ENCODE results near the gene LMAN2L. TPM values are rescaled to one million over a fixed set of nuclear protein-coding genes. Genes with fewer than 3 reads are reported as not detected.

LMAN2L gene
- polyA plus RNA-seq, 3 donors, result 7.9 to 22.4 (median 16.6) TPM

GRCh38 chr2:96758987-96759386 is 19.1 kb upstream of the LMAN2L start:
- peaks cover 16% of the 10 kb centered on the region for H4K20me1 ChIP-seq (ENCODE audit: insufficient read depth, low read length)
- no peak overlapping the region for H3K4me2 ChIP-seq (replicated peaks; ENCODE audit: extremely low read depth, low read length, poor library complexity, severe bottlenecking)
- Mint-ChIP-seq H3K4me1 (peaks cover 36% of the 10 kb centered on the region), H3K36me3 (no peaks in the 10 kb centered on the region), H3K27ac (peak overlapping the region in 1 of 7 donors; percentile 6), H3K4me3 (no peak overlapping the region), H3K9me3 (peaks cover 0 to 3% (median 0%) of the 10 kb centered on the region in 7 donors), H3K27me3 (ENCODE audit: low read depth in 3 of 3) (peaks cover 4 to 9% (median 4%) of the 10 kb centered on the region in 3 donors)
- H3K36me3 ChIP-seq (replicated peaks in 1 of 2; ENCODE audit: control insufficient read depth in 1 of 2, insufficient read depth in 2 of 2, low read length in 2 of 2), result no peaks in the 10 kb centered on the region
- 63% methylated on average over 3 of the region's 3 CpGs for WGBS (ENCODE audit: insufficient coverage)
- H3K4me3 ChIP-seq (replicated peaks in 1 of 3; ENCODE audit: low read depth in 2 of 3, low read length in 3 of 3), result no peak overlapping the region
- H3K9me3 ChIP-seq (replicated peaks in 1 of 2; ENCODE audit: control insufficient read depth in 1 of 2, insufficient read depth in 1 of 2, low read length in 2 of 2), result no peaks in the 10 kb centered on the region
- H3K79me2 ChIP-seq (ENCODE audit: insufficient read depth, low read length), result peaks cover 9% of the 10 kb centered on the region
- no peak overlapping the region for H3K27ac ChIP-seq (ENCODE audit: low read depth in 1 of 2, low read length in 2 of 2)
- no peak overlapping the region for H3K9ac ChIP-seq (ENCODE audit: insufficient read depth, low read length, poor library complexity, severe bottlenecking)
- H3K27me3 ChIP-seq (ENCODE audit: control insufficient read depth in 2 of 2, insufficient read depth in 2 of 2, low read length in 2 of 2), result peaks cover 0 to 4% of the 10 kb centered on the region in 2 donors
- TF ChIP-seq, protein P1, sequence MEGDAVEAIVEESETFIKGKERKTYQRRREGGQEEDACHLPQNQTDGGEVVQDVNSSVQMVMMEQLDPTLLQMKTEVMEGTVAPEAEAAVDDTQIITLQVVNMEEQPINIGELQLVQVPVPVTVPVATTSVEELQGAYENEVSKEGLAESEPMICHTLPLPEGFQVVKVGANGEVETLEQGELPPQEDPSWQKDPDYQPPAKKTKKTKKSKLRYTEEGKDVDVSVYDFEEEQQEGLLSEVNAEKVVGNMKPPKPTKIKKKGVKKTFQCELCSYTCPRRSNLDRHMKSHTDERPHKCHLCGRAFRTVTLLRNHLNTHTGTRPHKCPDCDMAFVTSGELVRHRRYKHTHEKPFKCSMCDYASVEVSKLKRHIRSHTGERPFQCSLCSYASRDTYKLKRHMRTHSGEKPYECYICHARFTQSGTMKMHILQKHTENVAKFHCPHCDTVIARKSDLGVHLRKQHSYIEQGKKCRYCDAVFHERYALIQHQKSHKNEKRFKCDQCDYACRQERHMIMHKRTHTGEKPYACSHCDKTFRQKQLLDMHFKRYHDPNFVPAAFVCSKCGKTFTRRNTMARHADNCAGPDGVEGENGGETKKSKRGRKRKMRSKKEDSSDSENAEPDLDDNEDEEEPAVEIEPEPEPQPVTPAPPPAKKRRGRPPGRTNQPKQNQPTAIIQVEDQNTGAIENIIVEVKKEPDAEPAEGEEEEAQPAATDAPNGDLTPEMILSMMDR (IDR thresholded peaks at IDR 0.05), result no peak
- intact Hi-C loops (cut with micrococcal nuclease), result no loop called here
- H2AFZ ChIP-seq (ENCODE audit: insufficient read depth, low read depth, low read length, poor library complexity, severe bottlenecking), result no peak overlapping the region
- peaks cover 37% of the 10 kb centered on the region in 2 donors for H3K4me1 ChIP-seq (ENCODE audit: control insufficient read depth in 1 of 2, insufficient read depth in 2 of 2, low read length in 2 of 2)
- no peak for DNase-seq

- TF ChIP-seq, protein P1 (IDR thresholded peaks at IDR 0.05), result no peak
- no peaks in the 10 kb centered on the region for H3K9me3 ChIP-seq (replicated peaks in 1 of 2; ENCODE audit: control insufficient read depth in 1 of 2, insufficient read depth in 1 of 2, low read length in 2 of 2)
- Mint-ChIP-seq H3K27me3 (ENCODE audit: low read depth in 3 of 3) (peaks cover 4 to 9% (median 4%) of the 10 kb centered on the region in 3 donors), H3K4me3 (no peak overlapping the region), H3K9me3 (peaks cover 0 to 3% (median 0%) of the 10 kb centered on the region in 7 donors), H3K4me1 (peaks cover 22% of the 10 kb centered on the region), H3K27ac (no peak overlapping the region), H3K36me3 (no peaks in the 10 kb centered on the region)
- no peak overlapping the region for H3K9ac ChIP-seq (ENCODE audit: insufficient read depth, low read length, poor library complexity, severe bottlenecking)
- H2AFZ ChIP-seq (ENCODE audit: insufficient read depth, low read depth, low read length, poor library complexity, severe bottlenecking), result no peak overlapping the region
- no peak overlapping the region for H3K27ac ChIP-seq (ENCODE audit: low read depth in 1 of 2, low read length in 2 of 2)
- WGBS (ENCODE audit: insufficient coverage), result 94% methylated on average over 6 of the region's 6 CpGs
- H4K20me1 ChIP-seq (ENCODE audit: insufficient read depth, low read length), result peaks cover 9% of the 10 kb centered on the region
- H3K79me2 ChIP-seq (ENCODE audit: insufficient read depth, low read length), result peaks cover 8% of the 10 kb centered on the region
- no peak overlapping the region for H3K4me3 ChIP-seq (replicated peaks in 1 of 3; ENCODE audit: low read depth in 2 of 3, low read length in 3 of 3)
- intact Hi-C loops (cut with micrococcal nuclease), result no loop called here
- no peak overlapping the region for H3K4me2 ChIP-seq (replicated peaks; ENCODE audit: extremely low read depth, low read length, poor library complexity, severe bottlenecking)
- H3K27me3 ChIP-seq (ENCODE audit: control insufficient read depth in 2 of 2, insufficient read depth in 2 of 2, low read length in 2 of 2), result no peaks in the 10 kb centered on the region
- H3K36me3 ChIP-seq (replicated peaks in 1 of 2; ENCODE audit: control insufficient read depth in 1 of 2, insufficient read depth in 2 of 2, low read length in 2 of 2), result no peaks in the 10 kb centered on the region
- DNase-seq, result no peak
- peaks cover 22% of the 10 kb centered on the region in 2 donors for H3K4me1 ChIP-seq (ENCODE audit: control insufficient read depth in 1 of 2, insufficient read depth in 2 of 2, low read length in 2 of 2)
These were observed 17.6 kb upstream of the LMAN2L start for GRCh38 chr2:96757477-96757860.

All from CD14-positive monocyte (primary cell).